GM12873 (cell line): ENCODE data around the gene FLRT1.

Experiments
- CTCF ChIP-seq: IDR thresholded peaks from 2 replicates; pipeline ENCODE4 v1.5.1; 2012; ENCODE audit warnings: low read depth, mild to moderate bottlenecking, moderate library complexity, low read length, control low read depth; ENCODE audit not compliant: insufficient read depth; ENCODE audit errors: missing control alignments

FLRT1 gene

GRCh38 chr11:63996512-63996911, 39.2 kb upstream of the FLRT1 start:
- TF ChIP-seq CTCF = no peak

GRCh38 chr11:63997104-63997700, 38.5 kb upstream of the FLRT1 start:
- TF ChIP-seq CTCF = no peak

GRCh38 chr11:63997801-63998337, 37.9 kb upstream of the FLRT1 start:
- TF ChIP-seq CTCF = no peak

GRCh38 chr11:63998558-63999348, 37.0 kb upstream of the FLRT1 start:
- no peak for TF ChIP-seq CTCF

GRCh38 chr11:63999349-64000025, 36.2 kb upstream of the FLRT1 start:
- TF ChIP-seq CTCF = no peak

GRCh38 chr11:64000026-64000739, 35.5 kb upstream of the FLRT1 start:
- TF ChIP-seq CTCF = peak; percentile 65
